NCI-H345 (cell line): ENCODE data around the gene SRCIN1.
A peak's percentile ranks its signal among the peaks of the same experiment; 100 is the strongest.

Experiments used
- DNase-seq: peaks from one replicate; lab custom pipeline; 2025; lab: John Stamatoyannopoulos, UW

The SRCIN1 gene

GRCh38 chr17:38561416-38562214 lies 44.1 kb downstream of the SRCIN1 start:
- no peak for DNase-seq

- no peak for DNase-seq
Measured at GRCh38 chr17:38560503-38561318, 45.0 kb downstream of the SRCIN1 start.

- DNase-seq, result no peak
Measured at GRCh38 chr17:38559880-38560230, 45.9 kb downstream of the SRCIN1 start.

GRCh38 chr17:38559051-38559879 lies 46.5 kb downstream of the SRCIN1 start:
- DNase-seq, result peak; percentile 96

GRCh38 chr17:38558728-38559050 lies 47.1 kb downstream of the SRCIN1 start:
- peak; percentile 58 for DNase-seq

- DNase-seq, result peak; percentile 98
Measured at GRCh38 chr17:38557836-38558727, 47.7 kb downstream of the SRCIN1 start.

GRCh38 chr17:38557396-38557795 lies 48.4 kb downstream of the SRCIN1 start:
- DNase-seq, result no peak

- DNase-seq, result no peak
Measured at GRCh38 chr17:38556239-38556638, 49.5 kb downstream of the SRCIN1 start.

GRCh38 chr17:38554430-38555350 lies 51.1 kb downstream of the SRCIN1 start:
- DNase-seq, result no peak

GRCh38 chr17:38552343-38552742 lies 53.4 kb downstream of the SRCIN1 start:
- DNase-seq, result no peak

- DNase-seq, result no peak
Measured at GRCh38 chr17:38551121-38551520, 54.6 kb downstream of the SRCIN1 start.

- DNase-seq, result no peak
Measured at GRCh38 chr17:38550661-38551060, 55.1 kb downstream of the SRCIN1 start.

GRCh38 chr17:38549285-38549684 lies 56.5 kb downstream of the SRCIN1 start:
- no peak for DNase-seq

GRCh38 chr17:38547444-38547843 lies 58.3 kb downstream of the SRCIN1 start:
- DNase-seq, result no peak

GRCh38 chr17:38546396-38546795 lies 59.4 kb downstream of the SRCIN1 start:
- DNase-seq, result no peak

- no peak for DNase-seq
Measured at GRCh38 chr17:38545531-38546225, 60.1 kb downstream of the SRCIN1 start.

GRCh38 chr17:38544839-38545209 lies 60.9 kb downstream of the SRCIN1 start:
- no peak for DNase-seq

- no peak for DNase-seq
Measured at GRCh38 chr17:38544175-38544838, 61.4 kb downstream of the SRCIN1 start.
